Rectal smooth muscle tissue (tissue), 1 donor: ENCODE measurements around the gene UBXN10.
A peak's percentile ranks its signal among the peaks of the same experiment; 100 is the strongest.

Experiments
- H3K27ac ChIP-seq: one replicate; pipeline ENCODE4 v1.7.0; 2013; ENCODE audit warnings: low read depth, low read length, inconsistent platforms
- H3K27me3 ChIP-seq: one replicate; pipeline ENCODE4 v1.7.0; 2013; ENCODE audit warnings: low read length; ENCODE audit not compliant: control insufficient read depth, insufficient read depth
- H3K36me3 ChIP-seq: one replicate; pipeline ENCODE4 v1.7.0; 2013; ENCODE audit warnings: low read length; ENCODE audit not compliant: control insufficient read depth, insufficient read depth
- H3K4me1 ChIP-seq: one replicate; pipeline ENCODE4 v1.7.0; 2013; ENCODE audit warnings: low read length; ENCODE audit not compliant: control insufficient read depth, insufficient read depth
- H3K4me3 ChIP-seq: one replicate; pipeline ENCODE4 v1.7.0; 2013; ENCODE audit warnings: low read length
- H3K9ac ChIP-seq: one replicate; pipeline ENCODE4 v1.7.0; 2013; ENCODE audit warnings: low read length

The UBXN10 gene

DNA sequence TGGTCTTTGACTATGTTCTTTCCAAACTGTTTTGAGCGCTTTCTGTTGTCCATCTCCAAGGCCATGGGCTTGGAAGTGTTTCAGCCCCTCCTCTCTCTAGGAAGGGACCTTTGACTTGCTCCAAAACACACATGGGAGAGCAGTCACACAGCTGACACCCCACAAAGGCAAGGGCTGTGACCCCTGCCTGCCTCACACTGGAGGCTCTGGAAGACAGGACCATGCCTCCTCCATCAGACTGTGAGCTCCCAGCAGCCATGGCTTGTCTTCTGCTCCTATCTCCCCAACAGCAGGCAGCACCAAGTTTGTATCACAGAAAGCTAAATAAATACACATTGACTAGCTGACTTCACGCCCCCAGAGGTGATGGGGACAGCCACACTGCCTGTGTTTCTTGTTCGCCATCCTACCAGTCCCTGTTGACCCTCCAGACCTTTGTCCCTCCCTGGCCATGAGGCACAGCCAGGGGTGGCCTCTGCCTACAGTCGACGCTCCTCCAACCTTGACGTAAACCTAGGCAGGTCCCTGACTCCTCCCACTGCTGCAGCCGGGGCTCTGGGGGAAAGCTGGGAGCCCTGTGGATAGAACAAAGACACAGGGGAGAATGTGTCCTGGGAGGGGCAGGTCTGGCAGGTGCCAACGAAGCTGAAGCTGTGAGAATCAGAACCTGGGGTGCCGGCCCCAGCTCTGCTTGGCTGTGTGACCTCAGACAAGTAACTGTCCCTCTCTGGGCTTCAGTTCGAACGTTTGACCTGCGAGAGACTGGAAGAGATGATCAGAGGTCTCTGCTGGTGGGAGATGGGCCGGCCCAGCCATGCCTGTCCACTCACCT is 41.9 kb upstream of the UBXN10 start:
- Histone ChIP-seq H3K36me3 (no peaks in the 10 kb centered on the region), H3K9ac (no peak overlapping the region), H3K27ac (no peak overlapping the region), H3K4me1 (no peaks in the 10 kb centered on the region), H3K4me3 (no peak overlapping the region), H3K27me3 (no peaks in the 10 kb centered on the region)

DNA sequence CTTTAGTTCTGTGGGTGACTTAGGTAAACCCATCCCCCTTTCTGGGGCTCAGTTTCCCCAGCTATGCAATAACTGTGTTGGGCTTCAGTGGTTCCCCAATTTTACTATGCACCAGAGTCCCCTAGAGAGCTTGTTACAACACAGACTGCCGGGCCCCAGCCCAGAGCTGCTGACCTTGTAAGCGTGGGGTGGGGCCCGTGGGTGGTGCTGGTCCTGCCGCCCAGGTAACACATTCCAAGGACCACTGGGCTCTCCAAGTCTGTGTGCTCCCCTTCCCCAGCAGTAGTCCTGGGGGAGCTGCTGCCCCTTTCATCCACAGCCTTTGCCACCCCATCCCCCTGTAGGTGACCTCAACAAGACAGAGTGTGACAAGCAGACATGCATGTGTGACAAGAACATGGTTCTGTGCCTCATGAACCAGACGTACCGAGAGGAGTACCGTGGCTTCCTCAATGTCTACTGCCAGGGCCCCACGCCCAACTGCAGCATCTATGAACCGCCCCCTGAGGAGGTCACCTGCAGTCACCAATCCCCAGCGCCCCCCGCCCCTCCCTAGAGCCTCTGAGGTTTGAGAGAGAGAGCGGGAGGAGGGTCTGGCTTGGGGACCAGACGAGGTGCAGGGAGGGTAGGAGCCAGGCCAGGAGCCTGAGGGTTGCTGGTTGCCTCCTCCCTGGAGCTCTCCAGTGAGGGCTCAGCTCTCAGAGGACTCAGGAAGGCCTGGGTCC is 37.9 kb upstream of the UBXN10 start:
- no peak overlapping the region for H3K9ac ChIP-seq
- H3K27ac ChIP-seq: no peak overlapping the region
- no peaks in the 10 kb centered on the region for H3K27me3 ChIP-seq
- no peak overlapping the region for H3K4me3 ChIP-seq
- peaks cover 5% of the 10 kb centered on the region for H3K4me1 ChIP-seq
- no peaks in the 10 kb centered on the region for H3K36me3 ChIP-seq

DNA sequence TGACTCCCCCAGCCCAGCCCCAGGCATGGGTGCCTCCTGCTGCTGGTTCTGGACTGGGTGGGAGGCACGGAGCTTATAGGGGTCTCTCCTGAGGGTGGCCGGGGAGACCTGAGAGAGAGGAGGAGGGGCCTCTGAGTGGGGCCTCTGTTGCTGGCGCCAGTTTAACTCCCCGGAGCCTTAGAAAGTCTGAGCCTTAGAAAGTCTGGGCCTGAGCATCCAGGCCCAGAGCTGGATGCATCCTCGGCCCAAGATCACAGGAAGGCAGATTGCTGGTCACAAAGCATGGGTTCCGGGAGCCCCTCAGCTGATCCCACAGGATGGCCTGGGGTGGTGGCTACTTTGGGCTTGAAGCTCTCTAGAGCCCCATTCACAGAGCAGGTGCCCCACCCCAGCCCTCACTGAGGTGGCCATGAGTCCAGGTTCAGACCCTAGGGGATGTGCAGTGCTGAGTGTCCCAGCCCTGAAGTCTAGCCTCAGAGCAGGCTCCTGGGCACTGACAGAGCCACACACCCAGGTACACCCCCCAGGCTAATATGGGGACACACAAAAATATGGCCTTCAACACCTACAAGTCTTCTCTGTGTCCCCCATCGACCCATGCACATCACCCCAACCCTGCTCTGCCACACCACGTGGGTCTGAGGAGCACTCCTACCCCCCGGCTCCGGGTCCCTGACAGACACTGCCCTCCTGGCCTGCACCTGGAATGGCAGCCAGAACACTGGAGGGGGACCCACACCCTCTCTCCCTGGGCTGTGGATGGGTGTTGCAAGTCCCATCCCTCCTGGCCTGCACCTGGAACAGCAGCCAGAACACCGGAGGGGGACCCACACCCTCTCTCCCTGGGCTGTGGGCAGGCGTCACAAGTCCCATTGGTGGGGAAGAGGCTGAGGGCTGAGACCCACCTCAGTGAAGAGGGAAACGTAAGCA is 37.1 kb upstream of the UBXN10 start:
- H3K4me1 ChIP-seq: peaks cover 5% of the 10 kb centered on the region
- no peaks in the 10 kb centered on the region for H3K36me3 ChIP-seq
- no peak overlapping the region for H3K27ac ChIP-seq
- H3K4me3 ChIP-seq: no peak overlapping the region
- H3K27me3 ChIP-seq: no peaks in the 10 kb centered on the region
- no peak overlapping the region for H3K9ac ChIP-seq

DNA sequence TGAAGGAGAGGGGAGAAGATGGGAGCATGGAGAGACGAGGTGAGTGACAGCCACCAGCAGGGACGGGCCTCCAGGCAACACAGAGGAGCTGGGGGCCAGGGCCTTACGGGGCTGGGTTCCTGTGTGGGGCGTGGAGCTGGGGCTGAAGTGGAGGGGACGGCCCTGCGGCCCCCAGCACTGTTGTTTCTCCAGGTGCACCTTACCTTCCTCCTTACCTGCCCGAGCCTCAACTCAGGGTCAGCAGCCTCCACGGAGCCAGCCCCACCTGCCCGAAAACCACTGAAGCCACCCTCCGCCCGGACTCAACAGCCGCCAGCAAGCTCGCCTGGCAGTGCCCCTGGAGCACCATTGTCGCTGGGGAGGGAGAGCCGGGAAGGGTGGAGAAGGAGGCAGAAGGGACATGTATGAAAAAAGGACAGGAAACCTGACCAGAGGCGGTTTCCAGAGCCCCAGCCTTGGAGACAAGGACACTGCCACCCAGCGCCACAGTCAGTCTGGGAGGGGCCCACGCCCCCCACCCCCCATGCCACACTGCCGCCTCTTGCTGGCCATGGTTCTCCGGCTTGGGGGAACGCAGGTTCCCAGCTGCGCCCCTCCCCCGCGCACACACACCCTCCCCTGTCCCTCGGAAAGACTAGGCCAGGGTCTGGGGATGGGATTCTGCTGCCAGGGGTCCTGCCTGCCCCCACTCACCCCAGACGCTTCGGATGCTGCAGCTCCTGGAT is 36.1 kb upstream of the UBXN10 start:
- H3K27ac ChIP-seq: no peak overlapping the region
- peaks cover 5% of the 10 kb centered on the region for H3K4me1 ChIP-seq
- H3K36me3 ChIP-seq: no peaks in the 10 kb centered on the region
- H3K4me3 ChIP-seq: no peak overlapping the region
- H3K9ac ChIP-seq: no peak overlapping the region
- H3K27me3 ChIP-seq: no peaks in the 10 kb centered on the region

DNA sequence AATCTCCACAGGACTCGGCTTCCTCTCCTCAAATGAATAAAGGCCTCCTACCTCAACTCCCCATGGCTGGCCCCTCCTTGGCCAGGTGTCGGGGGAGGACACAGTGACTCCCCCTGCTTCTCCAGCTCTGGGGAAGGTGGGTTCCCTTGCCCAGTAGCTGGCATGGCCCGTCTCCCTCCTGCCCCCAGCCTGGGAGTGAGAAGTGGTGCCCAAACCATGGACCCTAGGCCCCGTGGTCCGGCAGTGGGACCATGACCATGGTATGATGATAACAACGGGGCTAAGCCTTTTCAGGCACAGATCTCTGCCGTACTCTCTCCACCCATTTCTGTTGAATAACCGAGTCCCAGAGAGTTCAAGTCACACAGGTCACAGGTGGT is 35.6 kb upstream of the UBXN10 start:
- Histone ChIP-seq H3K4me3 (no peak overlapping the region), H3K27ac (no peak overlapping the region), H3K27me3 (no peaks in the 10 kb centered on the region), H3K9ac (no peak overlapping the region), H3K36me3 (no peaks in the 10 kb centered on the region), H3K4me1 (peaks cover 5% of the 10 kb centered on the region)

DNA sequence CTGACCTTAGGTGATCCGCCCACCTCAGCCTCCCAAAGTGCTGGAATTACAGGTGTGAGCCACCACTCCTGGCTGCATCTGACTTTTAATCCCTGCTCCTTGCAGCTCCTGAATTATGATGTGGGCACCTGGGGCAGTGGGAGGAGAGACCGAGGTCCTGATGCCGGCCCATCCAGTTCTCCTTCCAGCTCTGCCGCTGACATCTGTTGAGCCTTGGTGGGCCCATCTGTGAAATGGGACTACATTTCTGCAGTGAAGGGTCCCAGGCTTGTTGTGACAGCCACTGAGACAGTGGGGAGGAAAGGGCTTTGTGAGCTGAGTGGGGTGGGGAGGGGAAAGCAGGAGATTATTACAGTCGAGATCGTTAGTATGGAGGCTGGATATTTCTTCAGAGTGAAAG is 34.9 kb upstream of the UBXN10 start:
- H3K4me1 ChIP-seq: peaks cover 5% of the 10 kb centered on the region
- no peak overlapping the region for H3K27ac ChIP-seq
- no peaks in the 10 kb centered on the region for H3K27me3 ChIP-seq
- H3K4me3 ChIP-seq: no peak overlapping the region
- H3K9ac ChIP-seq: no peak overlapping the region
- no peaks in the 10 kb centered on the region for H3K36me3 ChIP-seq

DNA sequence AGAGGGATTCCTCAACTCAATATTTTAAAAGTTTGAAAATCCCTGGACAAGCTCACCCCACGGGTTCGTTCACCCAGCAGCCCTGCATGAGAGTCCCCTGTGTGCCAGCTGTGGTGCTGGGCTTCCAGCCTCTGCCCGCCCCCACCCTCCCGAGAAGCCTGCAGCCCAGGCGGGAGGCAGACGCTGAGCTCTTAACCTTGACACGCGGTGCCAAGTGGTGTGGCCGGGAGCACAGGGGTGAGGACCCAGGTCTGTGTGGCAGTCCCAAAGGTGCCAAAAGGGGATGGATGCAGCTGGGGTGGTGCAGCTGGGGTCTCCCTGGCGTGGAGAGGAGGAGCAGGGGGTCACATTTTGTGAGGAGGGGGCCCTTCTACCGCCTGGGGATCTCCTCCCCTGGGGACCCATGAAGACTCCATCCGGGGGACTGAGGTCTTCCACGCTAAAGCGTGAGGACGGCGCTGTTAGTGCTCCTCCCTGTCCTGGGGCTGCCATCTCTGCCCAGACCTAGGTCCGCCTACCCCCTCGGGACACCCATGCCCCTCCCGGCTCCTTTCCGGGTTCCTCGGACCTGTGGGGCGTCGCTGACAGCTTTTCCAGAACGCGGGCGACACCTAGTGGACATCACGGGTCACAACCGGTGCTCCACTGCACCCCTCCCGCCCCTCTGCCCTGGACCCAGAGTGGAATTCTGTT is 33.8 kb upstream of the UBXN10 start:
- Histone ChIP-seq H3K27ac (no peak overlapping the region), H3K27me3 (no peaks in the 10 kb centered on the region), H3K36me3 (no peaks in the 10 kb centered on the region), H3K4me1 (peaks cover 5% of the 10 kb centered on the region), H3K4me3 (peak overlapping the region; percentile 79), H3K9ac (no peak overlapping the region)

DNA sequence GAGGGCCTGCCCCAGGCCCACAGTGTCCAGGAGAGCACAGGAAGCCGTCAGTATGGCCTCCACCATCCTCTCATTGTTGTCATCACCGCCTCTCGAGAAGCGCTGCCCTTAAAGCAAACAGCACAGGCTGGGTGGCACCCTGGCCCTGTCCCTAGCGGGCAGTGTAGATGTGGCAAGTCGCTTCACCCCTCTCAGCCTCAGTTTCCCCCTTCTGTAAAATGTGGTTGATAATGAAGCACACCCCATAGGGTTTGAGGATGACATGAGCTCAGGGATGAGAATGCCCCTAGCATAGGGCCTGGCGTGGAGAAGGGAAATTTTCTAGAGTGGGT is 33.3 kb upstream of the UBXN10 start:
- no peaks in the 10 kb centered on the region for H3K27me3 ChIP-seq
- no peak overlapping the region for H3K27ac ChIP-seq
- peaks cover 5% of the 10 kb centered on the region for H3K4me1 ChIP-seq
- no peak overlapping the region for H3K4me3 ChIP-seq
- no peak overlapping the region for H3K9ac ChIP-seq
- H3K36me3 ChIP-seq: no peaks in the 10 kb centered on the region

DNA sequence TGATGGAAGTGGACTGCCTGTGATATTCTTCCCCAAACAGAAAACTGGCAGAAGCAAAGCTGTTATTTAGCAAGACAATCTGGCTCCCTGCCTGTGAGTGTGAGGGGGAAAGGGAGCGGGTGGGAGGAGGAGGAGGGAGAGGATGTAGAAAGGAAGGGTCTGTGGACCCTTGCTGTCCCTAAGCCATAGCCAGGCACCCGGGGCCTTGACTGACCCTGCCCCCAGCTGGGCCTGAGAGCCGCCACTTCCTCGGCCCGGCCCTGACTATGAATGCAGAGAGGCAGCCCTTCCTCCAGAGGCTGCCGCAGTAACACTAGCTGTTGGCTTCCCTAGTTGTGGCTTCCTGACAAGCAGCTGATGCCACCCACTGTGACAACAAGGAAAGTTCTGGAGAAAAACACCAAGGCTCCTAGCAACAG is 32.9 kb upstream of the UBXN10 start:
- no peak overlapping the region for H3K27ac ChIP-seq
- no peaks in the 10 kb centered on the region for H3K36me3 ChIP-seq
- H3K4me1 ChIP-seq: peaks cover 5% of the 10 kb centered on the region
- H3K9ac ChIP-seq: no peak overlapping the region
- H3K4me3 ChIP-seq: no peak overlapping the region
- no peaks in the 10 kb centered on the region for H3K27me3 ChIP-seq

DNA sequence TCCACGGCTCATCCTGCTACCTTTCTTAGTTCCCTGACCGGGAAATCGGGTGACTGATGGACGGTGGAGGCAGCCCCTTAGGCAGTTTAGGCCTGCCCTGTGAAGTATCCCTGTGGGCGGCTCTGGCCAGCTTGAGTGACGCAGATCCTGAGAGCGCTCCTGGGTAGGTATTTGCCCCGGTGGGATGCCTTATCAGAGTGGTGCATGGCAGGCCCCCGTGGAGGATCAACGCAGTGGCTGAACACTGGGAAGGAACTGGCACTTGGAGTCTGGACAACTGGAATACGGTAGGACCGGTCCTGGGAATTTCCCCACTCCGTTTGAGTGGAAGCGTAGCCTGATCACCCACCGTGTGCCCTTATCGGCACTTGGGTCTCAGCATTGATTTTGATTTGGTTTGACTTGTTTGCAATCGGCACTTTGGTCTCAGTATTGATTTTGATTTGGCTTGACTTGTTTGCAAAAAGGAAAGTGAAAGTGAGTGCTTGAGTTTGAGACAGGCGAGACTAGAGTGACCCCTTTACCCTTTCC is 31.5 kb upstream of the UBXN10 start:
- Histone ChIP-seq H3K36me3 (no peaks in the 10 kb centered on the region), H3K27ac (no peak overlapping the region), H3K27me3 (no peaks in the 10 kb centered on the region), H3K9ac (no peak overlapping the region), H3K4me3 (no peak overlapping the region), H3K4me1 (peaks cover 5% of the 10 kb centered on the region)

DNA sequence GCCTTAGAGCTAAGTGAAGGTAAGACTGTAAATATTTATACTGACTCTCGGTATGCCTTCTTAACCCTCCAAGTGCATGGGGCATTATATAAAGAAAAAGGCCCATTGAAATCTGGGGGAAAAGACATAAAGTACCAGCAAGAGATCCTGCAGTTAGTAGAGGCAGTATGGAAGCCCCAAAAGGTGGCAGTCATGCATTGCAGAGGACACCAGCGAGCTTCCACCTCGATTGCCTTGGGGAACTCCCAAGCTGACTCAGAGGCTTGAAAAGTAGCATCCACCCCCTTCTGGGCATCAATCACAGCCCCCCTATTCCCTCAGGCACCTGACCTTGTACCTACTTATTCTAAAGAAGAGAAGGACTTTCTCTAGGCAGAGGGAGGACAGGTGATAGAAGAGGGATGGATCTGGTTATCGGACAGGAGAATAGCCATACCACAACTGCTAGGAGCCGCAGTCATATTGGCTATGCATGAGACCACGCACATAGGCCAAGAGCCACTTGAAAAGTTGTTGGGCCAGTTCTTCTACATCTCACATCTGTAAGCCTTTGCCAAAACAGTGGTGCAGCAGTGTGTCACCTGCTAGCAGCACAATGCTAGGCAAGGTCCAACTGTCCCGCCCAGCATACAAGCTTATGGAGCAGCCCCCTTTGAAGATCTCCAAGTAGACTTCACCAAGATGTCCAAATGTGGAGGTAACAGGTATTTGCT is 27.4 kb upstream of the UBXN10 start:
- Histone ChIP-seq H3K27me3 (no peaks in the 10 kb centered on the region), H3K4me3 (no peak overlapping the region), H3K4me1 (no peaks in the 10 kb centered on the region), H3K27ac (no peak overlapping the region), H3K9ac (no peak overlapping the region), H3K36me3 (no peaks in the 10 kb centered on the region)
